ENCODE data around the gene HOXB4. TPM values are rescaled to one million over a fixed set of nuclear protein-coding genes. Genes with fewer than 3 reads are reported as not detected.
A peak's percentile ranks its signal among the peaks of the same experiment; 100 is the strongest.

Gene HOXB4
- total RNA-seq, 1 donor from 2014 or later = 5.8 TPM

DNA sequence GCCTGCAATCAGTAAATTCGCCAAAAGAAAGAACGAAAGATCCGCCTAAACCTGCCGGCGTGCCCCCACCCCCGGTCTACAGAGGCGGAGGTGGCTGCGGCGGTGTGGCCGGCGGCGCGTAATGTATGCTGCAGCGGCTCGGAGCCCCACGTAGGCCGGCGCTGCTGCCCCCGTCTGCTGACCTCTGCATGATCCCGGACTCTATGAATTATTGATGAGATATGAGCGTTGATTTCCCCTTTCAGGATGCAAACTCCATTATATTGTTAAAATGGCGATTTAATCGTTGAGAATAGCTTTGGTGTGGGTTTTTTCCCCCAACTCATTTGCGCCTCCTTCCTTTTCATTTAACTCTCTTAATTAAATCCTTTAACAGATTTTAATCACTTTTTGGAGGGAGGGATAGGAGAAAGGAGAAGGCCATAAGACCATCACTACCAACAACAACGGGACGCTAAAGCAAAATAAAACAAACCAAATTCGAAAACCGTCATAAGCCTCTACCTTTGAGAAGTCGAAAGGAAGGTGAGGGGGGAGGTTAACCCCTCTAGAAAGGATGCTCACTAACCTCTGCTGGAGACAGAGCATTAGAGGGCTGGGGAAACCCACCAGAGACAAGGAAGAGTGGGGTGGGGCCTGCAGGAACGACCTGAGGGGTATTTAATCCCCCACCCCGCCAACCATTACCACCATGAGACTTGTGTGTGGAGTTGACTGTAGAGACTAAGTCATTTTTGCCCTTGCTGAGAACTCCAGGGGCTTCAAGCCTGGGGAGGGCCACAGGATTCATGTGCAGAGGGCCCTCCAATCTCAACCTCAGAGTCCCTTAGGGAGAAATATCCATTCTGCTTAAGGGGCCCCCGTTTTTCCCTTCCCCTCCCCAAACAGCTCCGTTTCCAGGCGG is 8.5 kb upstream of the HOXB4 start:
- TF ChIP-seq, protein P1, sequence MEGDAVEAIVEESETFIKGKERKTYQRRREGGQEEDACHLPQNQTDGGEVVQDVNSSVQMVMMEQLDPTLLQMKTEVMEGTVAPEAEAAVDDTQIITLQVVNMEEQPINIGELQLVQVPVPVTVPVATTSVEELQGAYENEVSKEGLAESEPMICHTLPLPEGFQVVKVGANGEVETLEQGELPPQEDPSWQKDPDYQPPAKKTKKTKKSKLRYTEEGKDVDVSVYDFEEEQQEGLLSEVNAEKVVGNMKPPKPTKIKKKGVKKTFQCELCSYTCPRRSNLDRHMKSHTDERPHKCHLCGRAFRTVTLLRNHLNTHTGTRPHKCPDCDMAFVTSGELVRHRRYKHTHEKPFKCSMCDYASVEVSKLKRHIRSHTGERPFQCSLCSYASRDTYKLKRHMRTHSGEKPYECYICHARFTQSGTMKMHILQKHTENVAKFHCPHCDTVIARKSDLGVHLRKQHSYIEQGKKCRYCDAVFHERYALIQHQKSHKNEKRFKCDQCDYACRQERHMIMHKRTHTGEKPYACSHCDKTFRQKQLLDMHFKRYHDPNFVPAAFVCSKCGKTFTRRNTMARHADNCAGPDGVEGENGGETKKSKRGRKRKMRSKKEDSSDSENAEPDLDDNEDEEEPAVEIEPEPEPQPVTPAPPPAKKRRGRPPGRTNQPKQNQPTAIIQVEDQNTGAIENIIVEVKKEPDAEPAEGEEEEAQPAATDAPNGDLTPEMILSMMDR (IDR thresholded peaks at IDR 0.05) = no peak
- peak overlapping the region; percentile 63 for H3K4me3 ChIP-seq
- H3K9me3 ChIP-seq = no peaks in the 10 kb centered on the region
- H3K27ac ChIP-seq = peak overlapping the region; percentile 81
- intact Hi-C loops (cut with DNase I) = no loop called here
- ATAC-seq = no peak
- H3K27me3 ChIP-seq (ENCODE audit: low read depth) = peaks cover 79% of the 10 kb centered on the region
- peaks cover 40% of the 10 kb centered on the region for H3K4me1 ChIP-seq
- no peaks in the 10 kb centered on the region for H3K36me3 ChIP-seq
- DNase-seq = no peak

DNA sequence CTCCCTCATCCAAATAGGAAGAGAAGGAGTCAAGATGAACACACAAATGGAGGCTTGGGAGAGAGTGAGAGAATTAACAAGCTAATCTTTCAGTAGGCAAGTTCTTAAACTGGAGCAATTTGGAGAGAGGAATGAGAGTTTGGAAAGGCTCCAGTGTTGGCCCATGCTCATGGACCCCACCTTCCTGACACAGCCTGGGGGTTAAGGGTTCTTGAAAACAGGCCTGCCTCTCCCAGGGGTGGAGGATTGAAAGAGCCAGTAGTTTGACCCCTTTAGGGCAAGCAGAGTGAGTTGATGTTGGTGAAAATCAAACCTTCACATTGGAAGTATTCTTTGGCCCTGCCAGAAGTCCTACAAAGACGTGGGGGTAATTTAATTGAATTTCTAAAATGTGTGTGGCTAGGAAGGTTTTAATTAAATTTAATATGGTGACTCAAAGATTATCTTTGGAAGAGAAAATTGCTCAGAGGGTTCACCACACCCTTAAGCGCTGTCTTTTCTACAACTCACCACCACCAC is 6.1 kb upstream of the HOXB4 start:
- H3K36me3 ChIP-seq = no peaks in the 10 kb centered on the region
- DNase-seq (no peak), ATAC-seq (no peak)
- TF ChIP-seq, protein P1 (IDR thresholded peaks at IDR 0.05) = no peak
- H3K9me3 ChIP-seq = no peaks in the 10 kb centered on the region
- H3K27ac ChIP-seq = no peak overlapping the region
- H3K4me1 ChIP-seq = peaks cover 43% of the 10 kb centered on the region
- H3K4me3 ChIP-seq = peak overlapping the region; percentile 63
- intact Hi-C loops (cut with DNase I) = no loop called here
- H3K27me3 ChIP-seq (ENCODE audit: low read depth) = peaks cover 88% of the 10 kb centered on the region

DNA sequence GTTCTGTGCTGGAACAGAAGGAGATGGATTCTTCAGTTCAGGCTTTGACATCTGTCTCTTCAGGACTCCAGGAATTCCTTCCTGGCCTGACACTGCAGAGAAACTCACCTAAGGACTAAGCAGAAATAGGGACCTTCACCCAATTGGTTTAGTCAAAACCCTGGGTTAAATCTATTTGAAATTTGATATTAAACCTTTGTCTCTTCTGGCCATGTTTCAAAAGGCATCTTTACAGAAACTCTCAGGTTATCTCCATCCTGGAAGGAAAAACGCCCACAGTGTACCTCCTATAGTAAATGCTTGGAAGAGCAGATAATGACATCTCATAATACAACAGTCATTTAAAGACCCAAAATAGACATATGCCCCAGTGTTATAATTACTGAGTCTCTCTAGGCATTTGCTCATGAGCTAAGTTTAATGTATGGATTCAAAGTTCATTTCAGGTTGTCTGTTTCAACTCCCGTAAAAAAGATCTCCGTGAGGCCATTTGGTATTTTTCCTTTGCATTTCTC is 5.6 kb upstream of the HOXB4 start:
- Histone ChIP-seq H3K27me3 (ENCODE audit: low read depth) (peaks cover 90% of the 10 kb centered on the region), H3K9me3 (no peaks in the 10 kb centered on the region), H3K4me1 (peaks cover 48% of the 10 kb centered on the region), H3K27ac (no peak overlapping the region), H3K36me3 (no peaks in the 10 kb centered on the region), H3K4me3 (no peak overlapping the region)
- intact Hi-C loops (cut with DNase I) = no loop called here
- TF ChIP-seq, protein P1 (IDR thresholded peaks at IDR 0.05) = no peak
- ATAC-seq (no peak), DNase-seq (no peak)

DNA sequence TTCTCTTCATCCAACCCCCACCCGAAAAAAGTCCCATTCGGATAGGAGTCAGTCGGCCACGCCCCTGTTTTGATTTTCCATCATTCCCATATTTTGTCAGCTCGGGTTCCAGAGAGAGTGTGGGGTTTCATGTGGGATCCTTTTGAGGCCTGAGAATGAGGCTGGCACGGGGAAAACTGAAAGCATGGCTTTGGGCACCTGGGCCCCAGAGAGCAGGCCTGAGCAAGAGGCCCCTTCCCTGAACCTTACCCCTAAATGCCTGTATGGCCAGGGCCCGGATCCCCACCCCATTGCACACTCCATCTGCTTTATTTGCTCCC is 4.6 kb upstream of the HOXB4 start:
- TF ChIP-seq, protein P1 (IDR thresholded peaks at IDR 0.05) = no peak
- peaks cover 88% of the 10 kb centered on the region for H3K27me3 ChIP-seq (ENCODE audit: low read depth)
- H3K9me3 ChIP-seq = no peaks in the 10 kb centered on the region
- peaks cover 49% of the 10 kb centered on the region for H3K4me1 ChIP-seq
- H3K4me3 ChIP-seq = peak overlapping the region; percentile 62
- H3K27ac ChIP-seq = peak overlapping the region; percentile 92
- no peak for DNase-seq
- no peak for ATAC-seq
- intact Hi-C loops (cut with DNase I) = no loop called here
- H3K36me3 ChIP-seq = no peaks in the 10 kb centered on the region

DNA sequence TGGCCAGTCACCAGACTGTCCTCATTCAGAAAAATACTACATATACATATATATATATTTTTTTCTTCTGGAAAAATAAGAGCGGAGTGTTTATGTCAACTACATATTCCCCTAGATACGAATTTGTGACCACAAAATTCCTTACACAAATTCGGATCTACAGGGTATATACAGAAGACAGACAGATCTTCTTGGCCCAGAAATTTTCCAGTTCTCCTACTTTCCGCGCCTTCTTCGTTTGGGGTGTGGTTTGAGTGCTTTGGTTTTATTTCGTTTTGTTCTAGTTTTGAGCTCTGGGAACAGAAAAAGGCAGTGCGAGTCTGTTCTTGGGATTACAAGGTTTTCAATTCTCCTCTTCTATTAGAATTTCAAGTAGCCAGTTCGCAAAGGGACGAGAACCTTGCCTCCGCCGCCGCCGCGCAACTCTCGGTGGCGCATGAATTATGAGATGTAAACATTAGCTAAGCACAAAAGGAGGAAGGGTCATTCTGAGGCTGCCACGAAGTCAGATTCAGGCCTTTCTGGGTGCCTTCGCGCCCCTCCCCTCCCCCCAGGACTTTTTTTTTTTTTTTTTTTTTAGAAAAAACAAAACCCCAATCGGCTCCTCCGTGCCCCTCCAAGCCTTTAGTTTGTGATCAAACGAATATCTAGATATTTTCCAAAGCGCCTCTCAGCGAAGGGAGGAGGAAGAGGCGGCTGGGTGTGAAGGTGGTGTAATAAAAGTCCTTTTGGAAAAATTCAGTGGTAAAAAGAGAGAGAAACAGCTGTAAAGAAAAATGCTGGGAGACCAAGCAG is 1.8 kb upstream of the HOXB4 start:
- peaks cover 38% of the 10 kb centered on the region for H3K4me1 ChIP-seq
- no peaks in the 10 kb centered on the region for H3K9me3 ChIP-seq
- intact Hi-C loops (cut with DNase I) = no loop called here
- no peaks in the 10 kb centered on the region for H3K36me3 ChIP-seq
- H3K27ac ChIP-seq = peak overlapping the region; percentile 92
- DNase-seq (no peak), ATAC-seq (no peak)
- peak overlapping the region; percentile 62 for H3K4me3 ChIP-seq
- H3K27me3 ChIP-seq (ENCODE audit: low read depth) = peaks cover 88% of the 10 kb centered on the region
- TF ChIP-seq, protein P1 (IDR thresholded peaks at IDR 0.05) = no peak
